Mesenteric fat pad (tissue), 1 donor: Measurements from ENCODE around the gene APCDD1L. TPM values are rescaled to one million over a fixed set of nuclear protein-coding genes. Genes with fewer than 3 reads are reported as not detected.

Source experiments
- DNase-seq: peaks from one replicate; pipeline ENCODE4 v3.0.0-alpha.2; 2020; ENCODE audit warnings: low spot score
- total RNA-seq: library from RNA; stranded (reverse); fragmentation: NEBNext Ultra II Directional; extraction: Animal tissue kit (Norgen Biotek cat#: 25700); gene quantifications from one replicate; pipeline ENCODE4 v1.2.1, GENCODE V29; 2021
- donor health status: DM: yes; HTN: yes; CAD: no.

Gene APCDD1L
- total RNA-seq, 1 donor from 2014 or later: not detected

DNA sequence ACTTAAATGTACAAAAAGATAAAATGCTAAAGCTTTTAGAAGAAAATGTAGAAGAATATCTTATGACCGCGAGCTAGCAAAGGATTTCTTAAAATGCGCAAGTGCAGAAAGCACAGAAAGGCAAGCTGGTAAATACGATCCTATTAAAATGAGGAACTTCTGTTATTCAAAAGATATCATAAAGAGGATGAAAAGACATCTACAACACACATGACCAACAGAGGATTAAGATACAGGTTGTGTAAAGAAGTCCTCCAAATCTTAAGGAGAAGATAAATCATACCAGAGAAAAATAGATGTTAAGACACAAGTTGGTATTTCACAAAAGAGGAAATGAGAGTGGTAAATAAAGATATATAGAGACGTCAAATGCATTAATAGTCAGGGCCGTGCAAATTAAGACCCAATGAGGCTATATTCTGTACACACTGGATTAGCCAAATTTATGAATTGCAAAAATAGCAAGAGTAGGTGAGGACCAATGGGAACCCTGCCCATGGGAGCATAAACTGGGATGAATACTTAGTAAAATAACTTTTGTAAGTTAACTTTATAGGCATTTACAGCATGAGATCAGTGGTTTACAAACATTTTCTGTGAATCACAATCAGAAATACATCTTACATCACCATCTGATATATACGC lies 23.0 kb downstream of the APCDD1L start:
- DNase-seq: no peak

DNA sequence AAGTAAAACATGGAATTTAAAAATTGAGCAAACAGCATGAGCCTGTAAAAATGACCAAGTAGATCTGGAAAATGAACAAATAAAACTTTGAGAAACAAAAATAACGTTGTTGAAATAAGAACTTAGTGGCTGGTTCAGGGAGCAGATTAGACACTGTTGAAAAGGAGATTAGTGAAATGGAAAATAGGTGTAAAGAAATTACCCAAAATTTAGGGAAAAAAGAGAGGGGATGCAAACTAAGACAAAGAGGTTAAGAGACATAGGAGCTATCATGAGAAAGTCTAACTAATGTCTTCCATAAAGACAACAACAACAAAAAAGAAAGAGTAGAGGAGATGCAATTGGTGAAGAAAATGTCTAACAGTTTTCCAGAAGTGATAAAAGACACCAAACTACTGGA lies 29.0 kb downstream of the APCDD1L start:
- no peak for DNase-seq

DNA sequence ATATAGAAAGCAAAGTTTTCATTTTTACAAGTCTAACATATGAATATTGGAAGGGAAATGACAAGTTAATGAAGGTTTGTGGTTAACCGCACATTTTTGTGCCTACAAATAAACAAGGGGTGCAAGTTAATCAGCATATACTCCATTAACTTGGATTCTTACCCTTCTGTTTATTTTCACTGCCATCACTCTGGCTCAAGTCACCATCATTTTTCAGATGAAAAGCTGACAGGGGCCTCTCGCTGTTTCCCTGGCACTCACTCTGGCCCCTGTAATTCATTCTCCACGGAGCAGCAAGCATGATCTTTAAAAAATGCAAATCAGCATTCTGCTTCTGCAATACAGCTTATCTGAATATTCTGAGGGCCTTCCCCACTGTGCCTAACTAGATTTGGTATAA lies 29.8 kb downstream of the APCDD1L start:
- DNase-seq: no peak

DNA sequence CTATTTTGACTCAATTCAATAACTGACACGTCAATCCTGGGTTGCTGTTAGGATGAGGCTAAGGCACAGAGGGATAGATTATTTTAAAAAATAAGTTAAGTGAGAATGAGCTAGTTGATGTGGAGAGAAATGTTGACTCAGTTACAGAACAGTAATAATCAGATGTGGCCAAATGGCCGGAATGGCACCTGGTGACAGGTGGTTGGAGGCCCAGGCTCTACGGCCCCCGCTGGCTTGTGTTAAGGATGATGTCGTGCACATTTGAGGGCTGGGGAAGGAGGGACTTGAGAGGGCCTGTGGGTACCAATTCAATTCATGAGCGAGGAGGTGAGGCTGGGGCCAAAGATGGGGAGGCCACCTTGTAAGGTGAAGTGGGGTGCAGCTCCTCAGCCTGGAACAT lies 31.7 kb downstream of the APCDD1L start:
- DNase-seq: peak; percentile 60

DNA sequence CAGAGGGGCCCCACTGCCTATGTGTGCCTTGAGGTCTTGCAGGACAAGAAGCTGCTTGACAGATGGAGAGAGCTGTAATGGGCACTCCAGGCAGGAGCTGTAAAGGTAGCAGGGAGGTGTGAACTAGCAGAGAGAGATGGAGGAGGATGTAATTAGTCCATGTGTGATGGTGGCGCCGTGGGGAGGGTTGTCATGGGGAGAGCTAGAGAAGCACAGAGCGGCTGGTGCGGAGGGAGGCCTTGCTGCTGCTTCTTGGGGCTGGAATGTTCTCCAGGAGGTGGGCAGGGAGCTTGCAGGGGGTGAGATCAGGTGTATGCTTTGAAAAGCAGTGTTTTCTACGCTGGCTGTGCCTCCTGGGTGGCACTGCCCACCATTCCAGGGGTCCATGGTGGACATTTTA lies 32.1 kb downstream of the APCDD1L start:
- no peak for DNase-seq

DNA sequence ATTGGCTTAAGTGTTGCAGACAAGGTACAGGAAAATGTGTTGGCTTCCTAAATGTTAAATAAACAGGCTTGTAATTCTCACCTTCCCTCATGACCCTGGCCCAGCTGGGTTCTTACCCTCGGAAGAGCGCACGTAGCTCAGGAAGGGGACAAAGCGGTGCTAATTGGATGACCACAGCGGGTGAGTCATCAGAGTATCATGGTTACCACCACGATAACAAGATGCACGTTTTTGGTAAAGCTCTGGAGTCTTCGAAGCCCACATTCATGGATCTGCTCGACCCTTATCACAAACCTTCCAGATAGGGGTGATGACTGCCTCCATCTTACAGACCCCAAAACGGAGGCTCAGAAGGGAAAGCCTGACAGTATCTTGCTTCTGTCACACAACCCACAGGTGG lies 32.8 kb downstream of the APCDD1L start:
- DNase-seq: peak; percentile 24

DNA sequence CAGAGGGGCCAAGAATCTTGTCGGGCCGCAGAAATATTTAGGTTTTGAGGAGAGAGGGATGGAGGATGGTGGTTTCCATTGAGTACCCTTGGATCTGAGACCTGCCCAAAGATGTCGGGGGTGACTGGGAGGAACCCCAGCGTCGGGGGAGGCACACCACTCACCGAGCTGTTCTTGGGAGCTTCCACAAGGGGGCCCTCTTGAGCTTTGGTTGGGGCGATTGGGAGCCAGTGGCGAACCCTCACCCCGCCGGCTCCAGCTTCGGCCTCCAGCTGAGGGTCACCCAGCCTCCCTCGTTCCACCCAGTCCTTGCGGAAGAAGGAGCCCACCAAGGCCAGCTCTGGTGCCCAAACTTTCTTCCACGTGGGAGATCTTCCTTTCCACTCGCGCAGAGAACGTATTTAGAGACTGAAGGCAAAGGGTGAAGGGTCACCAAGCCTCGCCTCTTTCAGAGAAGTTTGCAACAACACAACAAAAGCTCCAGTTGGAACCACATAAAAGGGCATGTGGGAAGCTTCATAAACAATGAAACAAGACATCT lies 33.6 kb downstream of the APCDD1L start:
- peak; percentile 90 for DNase-seq

DNA sequence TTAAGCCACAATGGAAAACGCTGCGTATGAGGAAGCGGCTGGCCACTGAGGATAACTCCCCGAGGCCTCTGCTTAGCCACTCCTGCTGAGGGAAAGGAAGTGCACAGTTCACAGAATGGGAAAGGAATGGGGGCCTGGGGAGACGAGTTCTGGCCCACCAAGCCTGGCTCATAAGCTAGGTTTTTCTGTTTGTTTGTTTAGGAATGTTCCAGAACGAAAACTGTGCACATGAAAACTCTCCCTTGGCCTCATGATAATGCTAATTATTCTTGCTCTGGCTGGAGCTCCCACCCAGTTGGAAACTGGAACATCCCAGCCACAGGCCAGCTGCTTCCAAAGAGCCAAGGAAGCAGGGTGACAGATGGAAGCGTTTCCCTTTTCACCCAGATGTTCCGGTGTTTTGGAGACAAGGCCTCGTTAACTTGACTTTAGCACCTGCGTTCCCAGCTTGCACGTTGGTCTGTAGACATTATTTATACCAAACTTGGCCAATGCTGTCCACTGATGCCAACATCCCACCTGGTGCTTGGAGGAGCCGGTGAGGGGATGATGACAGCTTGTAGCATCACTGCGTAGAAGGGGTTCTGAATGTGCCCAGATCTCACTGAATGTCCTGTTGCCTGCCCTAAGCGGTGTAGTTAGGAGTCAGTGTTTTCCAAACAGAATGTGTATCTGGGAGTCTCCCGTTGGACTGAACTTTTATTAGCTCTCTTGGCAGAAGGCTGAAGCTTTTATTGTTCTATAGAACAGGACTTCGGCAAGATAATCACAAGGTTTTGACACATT lies 34.5 kb downstream of the APCDD1L start:
- no peak for DNase-seq

DNA sequence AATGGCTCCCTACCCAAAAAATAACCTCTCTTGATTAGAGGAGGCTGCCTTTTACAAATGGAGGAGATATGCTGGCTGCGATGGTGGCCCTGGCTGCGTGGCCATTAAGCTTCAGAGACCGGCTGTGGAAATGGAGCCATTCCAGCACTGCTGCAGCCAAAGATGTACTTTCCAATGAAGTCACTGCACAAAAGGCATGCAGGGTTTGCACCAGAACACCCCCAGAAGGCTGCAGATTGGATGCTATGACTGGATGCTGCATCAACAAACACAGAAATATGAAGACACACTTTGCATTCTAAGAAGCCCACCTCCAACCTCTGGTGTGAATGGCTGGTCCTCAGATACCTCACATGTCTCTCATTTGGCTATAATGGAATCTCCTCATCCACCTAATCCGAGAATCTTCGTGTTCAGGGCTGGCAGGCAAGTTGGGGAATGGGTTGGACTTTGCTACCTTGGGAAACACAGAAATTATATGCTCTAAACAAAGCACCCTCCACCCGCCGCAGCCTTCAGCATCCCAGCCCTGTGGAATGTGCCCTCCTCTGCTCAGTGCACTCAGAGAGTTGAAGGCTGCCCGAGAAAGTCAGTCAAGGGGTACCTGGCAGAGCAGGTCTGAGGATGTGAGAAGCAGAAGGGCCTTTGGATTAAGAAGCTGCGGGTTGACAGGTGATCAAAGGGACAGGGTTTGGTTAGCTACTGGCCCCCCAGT lies 35.3 kb downstream of the APCDD1L start:
- DNase-seq: peak; percentile 72

DNA sequence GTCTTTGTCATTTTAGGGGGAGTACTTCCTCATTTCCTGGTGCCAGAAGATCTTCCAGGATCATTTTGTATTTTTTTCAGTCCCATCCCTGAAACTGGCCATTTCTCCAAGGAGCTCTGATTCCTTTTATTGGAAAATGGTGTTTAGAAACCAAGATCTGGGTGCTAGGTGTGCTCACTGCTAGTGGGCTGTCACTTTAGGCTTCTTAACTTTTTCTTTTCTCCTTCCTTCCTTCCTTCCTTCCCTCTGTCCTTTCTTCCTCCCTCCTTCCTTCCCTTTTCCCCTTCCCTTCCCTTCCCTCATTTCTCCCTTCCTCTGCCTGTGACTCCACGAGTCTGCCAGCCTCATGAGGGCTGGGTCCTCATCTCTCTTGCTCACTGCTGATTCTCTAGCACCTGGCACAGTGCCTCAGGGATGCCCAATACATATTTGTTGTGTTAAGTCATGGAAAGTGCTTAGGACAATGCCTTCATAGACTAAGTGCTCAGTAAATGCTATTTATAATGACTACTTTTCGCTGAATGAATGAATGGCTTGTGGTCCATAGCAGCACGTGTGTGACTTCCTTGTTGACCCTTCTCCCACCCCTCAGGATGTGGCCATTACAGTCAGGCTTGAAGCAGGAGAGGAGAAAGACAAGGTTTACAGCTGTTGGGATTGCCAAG lies 36.9 kb downstream of the APCDD1L start:
- no peak for DNase-seq

DNA sequence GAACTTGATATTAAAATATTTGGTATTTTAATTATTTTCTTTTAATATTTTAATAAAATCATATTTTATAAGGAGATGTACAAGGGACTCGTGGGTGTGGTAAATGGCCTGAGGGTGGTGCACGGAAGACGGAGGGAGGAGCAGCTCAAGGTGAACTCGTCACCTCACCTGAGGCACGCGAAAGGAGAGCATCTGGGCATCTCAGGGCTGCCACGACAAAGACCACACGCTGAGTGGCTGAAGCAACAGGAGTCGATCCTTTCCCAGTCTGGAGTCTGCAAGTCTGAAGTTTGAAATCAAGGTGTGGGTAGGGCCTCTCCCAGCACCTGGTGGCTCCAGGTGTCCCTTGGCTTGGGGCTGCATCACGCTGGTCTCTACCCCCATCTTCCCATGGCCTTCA lies 39.7 kb downstream of the APCDD1L start:
- DNase-seq: no peak

DNA sequence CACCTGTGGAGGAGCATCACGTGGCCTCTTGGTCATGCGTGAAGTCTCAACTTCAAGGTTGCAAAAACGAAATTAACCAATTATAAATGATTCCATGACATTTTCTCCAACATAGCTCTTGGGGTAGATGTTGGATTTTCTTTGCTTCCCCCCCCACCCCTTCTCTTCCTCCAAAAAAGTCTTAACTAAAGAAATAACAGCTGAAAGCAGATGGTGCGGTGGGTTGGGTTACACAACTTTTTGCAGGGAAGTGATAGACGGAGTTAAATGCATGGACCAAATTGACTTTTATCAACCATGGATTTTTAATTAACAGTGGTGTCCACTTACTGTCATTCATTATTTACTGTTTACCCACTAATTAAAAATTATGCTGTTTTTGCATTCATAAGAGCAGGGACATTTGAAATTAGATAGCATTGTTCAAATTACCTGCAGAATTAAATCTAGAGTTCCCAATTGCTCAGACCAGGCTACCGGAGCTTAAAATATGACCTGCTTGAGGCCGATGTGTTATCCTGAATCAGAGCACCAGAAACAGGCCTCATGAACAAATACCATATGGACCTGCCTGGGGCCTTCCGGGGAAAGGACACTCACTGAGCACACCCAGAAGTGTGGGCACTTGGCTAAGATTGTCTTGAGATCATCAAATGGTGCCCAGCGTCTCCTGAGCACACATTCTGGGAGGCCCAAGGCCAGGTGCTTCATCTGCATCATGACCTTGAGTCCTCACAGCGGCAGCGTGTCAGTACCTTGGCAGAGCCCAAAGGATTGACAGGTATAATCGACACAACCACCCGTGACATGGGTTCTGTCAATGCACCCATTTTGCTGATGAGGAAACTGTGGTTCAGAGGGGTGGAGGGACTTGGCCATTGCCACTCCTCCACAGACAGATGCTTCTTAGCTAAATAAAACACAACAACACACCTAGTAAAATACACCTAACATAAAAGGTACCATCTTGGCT lies 41.5 kb downstream of the APCDD1L start:
- DNase-seq: no peak

DNA sequence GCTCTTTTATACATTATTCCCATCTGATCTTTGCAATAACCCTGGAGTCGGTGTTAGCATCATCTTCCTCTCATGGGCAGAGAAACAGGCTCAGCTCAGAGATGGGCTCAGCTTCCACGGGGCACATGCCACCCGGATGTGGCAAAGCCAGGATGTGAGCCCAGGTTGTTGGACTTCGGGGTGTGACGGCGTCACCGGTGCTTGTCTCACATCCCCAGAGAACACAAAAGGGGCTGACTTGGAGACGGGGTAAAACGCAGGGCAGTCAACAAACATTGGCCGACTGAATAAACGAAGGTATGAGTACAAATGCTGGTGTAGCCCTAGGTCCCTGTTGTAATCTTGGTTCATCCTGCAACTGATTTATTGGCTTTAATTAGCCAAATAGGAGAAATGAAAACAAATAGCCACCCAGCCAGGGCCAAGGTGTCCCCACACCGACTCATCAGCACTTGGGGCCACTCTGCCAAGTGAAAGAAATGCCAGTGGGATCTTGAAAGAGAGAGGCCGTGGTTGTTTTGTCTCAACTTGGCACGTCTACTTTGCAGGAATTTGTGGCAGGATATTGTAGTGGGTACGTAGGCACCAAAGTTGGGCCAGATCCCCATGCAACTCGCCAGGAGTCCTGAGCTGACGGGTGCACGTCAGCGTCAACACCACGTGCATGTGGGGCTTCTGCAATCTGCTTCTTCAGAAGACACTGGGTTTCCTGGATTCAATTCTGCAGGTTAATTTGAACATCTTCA lies 42.8 kb downstream of the APCDD1L start:
- DNase-seq: no peak

DNA sequence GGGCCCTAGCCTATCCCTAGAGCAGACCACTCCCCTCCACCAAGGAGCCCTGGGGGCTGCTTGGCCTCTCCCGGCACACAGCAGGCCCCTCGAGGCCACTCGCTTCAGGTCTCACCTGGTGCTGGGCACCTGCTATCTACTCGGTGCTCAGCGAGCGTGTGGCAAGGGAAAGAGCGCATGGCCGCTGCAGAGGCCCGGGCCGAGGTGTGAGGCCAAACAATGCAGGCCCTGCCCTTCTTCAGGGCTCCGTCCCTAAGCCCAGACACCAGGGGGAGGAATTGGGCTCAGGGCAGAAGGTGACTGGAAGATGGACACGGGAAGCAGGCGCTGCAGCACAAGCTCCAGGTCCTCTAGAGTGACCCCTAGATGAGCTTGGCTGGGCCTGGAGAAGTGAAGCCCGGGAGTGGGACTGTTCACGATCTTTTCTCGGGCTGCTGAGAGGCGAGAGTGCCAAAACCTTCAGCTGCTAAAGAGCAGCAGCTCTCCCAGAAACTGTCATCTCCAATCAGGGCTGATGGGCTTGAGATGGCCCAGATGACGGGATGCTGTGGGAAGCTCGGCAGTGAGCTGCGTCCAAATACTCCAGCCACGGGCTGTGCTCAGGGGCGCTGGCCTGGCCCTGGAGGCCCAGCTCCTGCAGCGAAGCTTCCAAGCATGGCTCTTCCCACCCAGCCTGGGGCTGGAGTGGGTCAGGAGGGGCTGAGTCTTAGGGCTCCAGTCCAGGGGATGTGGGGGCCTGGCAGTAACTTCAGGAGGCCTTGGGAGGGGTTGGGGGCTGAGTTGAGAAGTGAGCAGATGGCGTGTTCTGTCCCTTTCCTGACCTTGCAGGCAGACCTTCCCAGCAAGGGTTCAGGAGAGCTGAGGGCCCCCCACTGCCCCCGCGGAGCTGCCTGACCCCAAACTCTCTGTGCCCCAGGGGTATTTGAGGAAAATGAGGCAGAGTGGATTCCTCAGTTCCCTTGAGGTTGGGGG lies 43.7 kb downstream of the APCDD1L start:
- no peak for DNase-seq

DNA sequence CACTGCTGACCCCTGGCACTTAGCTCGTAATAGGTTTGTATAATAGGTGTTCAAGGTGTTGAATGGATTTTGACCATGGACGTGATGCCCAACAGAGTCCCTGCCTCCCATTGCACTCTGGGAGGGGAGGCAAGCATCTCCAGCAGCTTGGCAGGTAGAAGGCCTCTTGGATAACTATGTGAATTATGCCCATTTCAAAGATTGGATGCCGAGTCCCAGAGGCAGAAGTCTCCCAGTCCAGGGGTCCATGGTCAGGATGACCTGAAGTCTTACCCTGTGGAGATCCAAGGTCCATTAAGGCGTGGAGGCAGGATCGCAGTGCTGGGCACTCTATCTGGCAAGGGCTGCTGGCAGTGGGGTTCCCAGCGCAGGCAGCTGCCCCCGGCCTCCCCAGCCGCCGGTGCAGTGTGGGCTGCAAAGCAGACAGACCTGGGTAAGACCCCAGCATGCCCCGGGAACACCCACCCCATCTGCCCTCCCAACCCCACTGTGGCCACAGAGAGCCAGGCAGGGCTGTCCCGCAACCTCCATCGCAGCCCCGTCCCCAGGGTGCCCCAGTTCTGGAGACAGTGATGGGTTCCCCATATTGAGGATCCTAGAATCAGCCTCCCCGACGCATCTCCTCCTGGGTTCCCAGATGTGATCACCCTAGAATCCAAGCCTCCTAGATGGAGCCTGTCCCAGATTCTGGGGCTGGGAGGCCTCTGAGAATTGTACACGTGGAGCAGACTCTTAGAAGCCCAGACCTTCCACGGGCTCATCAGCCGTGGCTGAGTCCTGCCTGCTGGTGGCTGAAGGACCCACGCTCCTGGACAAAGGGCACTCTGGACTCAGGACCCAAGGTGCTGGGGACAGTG lies 44.6 kb downstream of the APCDD1L start:
- no peak for DNase-seq

DNA sequence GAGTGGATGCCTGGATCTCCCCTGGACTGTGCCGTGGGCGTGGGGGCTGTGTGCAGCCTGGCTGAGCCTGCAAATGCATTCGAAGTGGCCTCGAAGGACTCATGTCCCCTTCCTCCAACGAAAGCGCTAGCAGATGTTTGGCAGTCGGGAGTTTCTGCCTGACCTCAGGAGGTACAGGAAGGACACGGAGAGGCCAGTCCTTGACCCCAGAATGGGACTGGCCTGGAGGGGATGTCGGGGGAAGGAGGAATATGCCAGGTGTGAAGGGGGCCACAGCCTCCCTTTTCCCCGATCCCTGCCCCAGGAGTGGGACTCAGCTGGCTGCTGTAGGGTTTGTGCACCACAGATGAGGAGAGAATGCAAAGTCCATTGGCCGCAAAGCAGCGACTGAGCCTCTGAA lies 45.6 kb downstream of the APCDD1L start:
- DNase-seq: no peak
